Pancreas (tissue), 10 donors: ENCODE measurements around the gene FAP. TPM values are rescaled to one million over a fixed set of nuclear protein-coding genes. Genes with fewer than 3 reads are reported as not detected.

Experiments
- ATAC-seq, 4 donors: fragments of 200-7000 bp; cut with Tn5 transposase; one replicate each; pipeline versions ENCODE4 v1.8.0 to v1.9.1; 2020; ENCODE audit warnings: mild to moderate bottlenecking in 4 of 4, moderate library complexity in 4 of 4
- DNase-seq, 6 donors: peaks; one replicate each; pipeline ENCODE4 v3.0.0-alpha.2; 2020
- FAIRE-seq: peaks from 2 replicates; lab custom pipeline; 2012; peaks lifted over from hg19 to GRCh38; lab: Jason Lieb, UNC
- H3K27ac ChIP-seq, 4 donors: fragments of 200-600 bp; sonication (generic); 1 replicate in 3 of 4; 2 replicates in 1 of 4; pipeline versions ENCODE4 v1.5.0 to v1.8.0; 2020
- H3K27me3 ChIP-seq, 4 donors: fragments of 200-600 bp; one replicate each; pipeline ENCODE4 v1.8.0; 2021
- H3K36me3 ChIP-seq, 3 donors: fragments of 200-600 bp; sonication (generic) in 1 of 3; one replicate each; pipeline versions ENCODE4 v1.5.0 to v1.8.0; 2020 to 2021
- H3K4me1 ChIP-seq, 3 donors: fragments of 200-600 bp; one replicate each; pipeline ENCODE4 v1.8.0; 2021
- H3K4me3 ChIP-seq, 4 donors: fragments of 200-600 bp; sonication (generic) in 2 of 4; one replicate each; pipeline versions ENCODE4 v1.5.0 to v1.8.0; 2020 to 2021
- H3K9me3 ChIP-seq, 4 donors: fragments of 200-600 bp; one replicate each; pipeline ENCODE4 v1.8.0; 2021
- CTCF ChIP-seq, 4 donors: fragments of 200-600 bp; sonication (generic) in 3 of 4; IDR thresholded peaks; one replicate each; pipeline versions ENCODE4 v1.5.0 to v1.8.0; 2021; ENCODE audit warnings: antibody characterized with exemption in 4 of 4
- WGBS, 2 donors: extraction: QIAGEN DNeasy Blood & Tissue Kit; methylation state at CpG; one replicate each; pipeline ENCODE4 v1.1.7; 2013; 5-methylcytosine and 5-hydroxymethylcytosine counted together
- intact Hi-C, 3 donors: fragments of 100-400 bp; cut with DNase I; formaldehyde crosslinking; loops; one replicate each; pipeline versions ENCODE4 v1.11.1 to v1.14.2; 2022
- polyA plus RNA-seq, 2 donors: library from polyadenylated mRNA; stranded (reverse); fragments of 200-250 nt; gene quantifications; one replicate each; pipeline ENCODE4 v1.2.3, GENCODE V29; 2013
- total RNA-seq, 6 donors: library from RNA; stranded (reverse); fragmentation: NEBNext Ultra II Directional in 4 of 6; extraction: Animal tissue kit (Norgen Biotek cat#: 25700) in 4 of 6; gene quantifications; one replicate each; pipeline versions ENCODE4 v1.2.1 to v1.2.4, GENCODE V29; 2021 to 2023
- donor health status: healthy with polysubstance abuse.
- donor health status: DM: no; HTN: no; CAD: no; lungs with moderate emphysema.
- donor health status: DM: no; HTN: no; CAD: no.
- donor health status: control.
- donor health status: control.
- donor health status: Bipolar disorder and iron deficiency.
- donor health status: DM: yes; HTN: yes; CAD: no.
- donor health status: DM: no; HTN: no; CAD: no.
- donor health status: DM: no; HTN: no; CAD: no.
- donor health status: DM: yes; HTN: yes; CAD: no.

FAP gene
- total and polyA plus RNA-seq, 8 donors = 0.98 to 38.1 (median 8.4) TPM

- DNase-seq = peak in 1 of 6 donors; percentile 22
- Histone ChIP-seq H3K27ac (peak overlapping the region in 2 of 4 donors; percentile 37 to 42), H3K9me3 (no peaks in the 10 kb centered on the region), H3K27me3 (no peaks in the 10 kb centered on the region), H3K4me1 (peaks cover 0 to 8% (median 0%) of the 10 kb centered on the region in 3 donors), H3K4me3 (no peak overlapping the region), H3K36me3 (no peaks in the 10 kb centered on the region)
- FAIRE-seq = no peak
- 65 to 71% methylated on average over 2 of the region's 2 CpGs for WGBS, 2 donors
- peak in 3 of 4 donors; percentile 52 to 84 (median 80) for ATAC-seq
- TF ChIP-seq CTCF (IDR thresholded peaks at IDR 0.05) = no peak
- intact Hi-C loops = no loop called here
Measured at GRCh38 chr2:162244541-162245031, 1.3 kb upstream of the FAP start.

- H3K4me1 ChIP-seq = peaks cover 0 to 8% (median 0%) of the 10 kb centered on the region in 3 donors
- intact Hi-C loops = no loop called here
- H3K9me3 ChIP-seq = no peaks in the 10 kb centered on the region
- no peak for DNase-seq
- ATAC-seq = no peak
- WGBS, 2 donors = 78 to 87% methylated on average over 1 of the region's 1 CpG
- TF ChIP-seq CTCF (IDR thresholded peaks at IDR 0.05) = no peak
- H3K4me3 ChIP-seq = no peak overlapping the region
- peak overlapping the region in 2 of 4 donors; percentile 13 to 30 for H3K27ac ChIP-seq
- H3K27me3 ChIP-seq = no peaks in the 10 kb centered on the region
- no peaks in the 10 kb centered on the region for H3K36me3 ChIP-seq
- FAIRE-seq = no peak
Measured at GRCh38 chr2:162243715-162244114, 470 bp upstream of the FAP start.

- no peaks in the 10 kb centered on the region for H3K27me3 ChIP-seq
- H3K4me3 ChIP-seq = no peak overlapping the region
- no peak for TF ChIP-seq CTCF (IDR thresholded peaks at IDR 0.05)
- no peaks in the 10 kb centered on the region for H3K9me3 ChIP-seq
- peaks cover 0 to 8% (median 0%) of the 10 kb centered on the region in 3 donors for H3K4me1 ChIP-seq
- DNase-seq = no peak
- no peak for ATAC-seq
- intact Hi-C loops = no loop called here
- peak overlapping the region in 2 of 4 donors; percentile 19 to 21 for H3K27ac ChIP-seq
- no peaks in the 10 kb centered on the region for H3K36me3 ChIP-seq
- WGBS, 2 donors = 32% methylated on average over 5 of the region's 5 CpGs
- FAIRE-seq = no peak
Measured at GRCh38 chr2:162242586-162243280, 512 bp downstream of the FAP start.

- peaks cover 0 to 8% (median 0%) of the 10 kb centered on the region in 3 donors for H3K4me1 ChIP-seq
- no peak for TF ChIP-seq CTCF (IDR thresholded peaks at IDR 0.05)
- H3K4me3 ChIP-seq = no peak overlapping the region
- no peak overlapping the region for H3K27ac ChIP-seq
- WGBS, 2 donors = 20 to 26% methylated on average over 1 of the region's 1 CpG
- ATAC-seq (no peak), FAIRE-seq (no peak), DNase-seq (no peak)
- intact Hi-C loops = no loop called here
- H3K9me3 ChIP-seq = no peaks in the 10 kb centered on the region
- no peaks in the 10 kb centered on the region for H3K36me3 ChIP-seq
- H3K27me3 ChIP-seq = no peaks in the 10 kb centered on the region
Measured at GRCh38 chr2:162241571-162241970, 1.7 kb downstream of the FAP start.
